Suprapubic skin (tissue), 4 donors: ENCODE measurements around the gene CASR. TPM values are rescaled to one million over a fixed set of nuclear protein-coding genes. Genes with fewer than 3 reads are reported as not detected.

Experiments
- DNase-seq, 2 donors: peaks; one replicate each; pipeline ENCODE4 v3.0.0-alpha.2; 2019; ENCODE audit warnings: low spot score in 2 of 2
- H3K27ac ChIP-seq: fragments of 200-600 bp; sonication (generic); one replicate; pipeline ENCODE4 v1.5.1; 2019
- H3K27me3 ChIP-seq: fragments of 200-600 bp; sonication (generic); one replicate; pipeline ENCODE4 v1.5.1; 2019
- H3K36me3 ChIP-seq: fragments of 200-600 bp; sonication (generic); one replicate; pipeline ENCODE4 v1.5.1; 2019
- H3K4me1 ChIP-seq: fragments of 200-600 bp; sonication (generic); one replicate; pipeline ENCODE4 v1.5.1; 2019
- H3K4me3 ChIP-seq: fragments of 200-600 bp; sonication (generic); one replicate; pipeline ENCODE4 v1.5.1; 2019; ENCODE audit warnings: mild to moderate bottlenecking
- H3K9me3 ChIP-seq: fragments of 200-600 bp; sonication (generic); one replicate; pipeline ENCODE4 v1.5.1; 2019
- EP300 ChIP-seq: sonication (generic); formaldehyde crosslinking; IDR thresholded peaks from one replicate; pipeline ENCODE4 v1.6.1; 2017; ENCODE audit warnings: antibody characterized with exemption
- POLR2A ChIP-seq, 2 donors: fragments of 450-650 bp; IDR thresholded peaks; one replicate each; pipeline ENCODE4 v1.6.1; 2017; ENCODE audit warnings: antibody characterized with exemption in 2 of 2, mild to moderate bottlenecking in 2 of 2, moderate library complexity in 2 of 2
- POLR2AphosphoS5 ChIP-seq, 3 donors: sonication (generic); formaldehyde crosslinking; IDR thresholded peaks; one replicate each; pipeline ENCODE4 v1.6.1; 2017; ENCODE audit warnings: antibody characterized with exemption in 3 of 3
- WGBS: methylation state at CpG from one replicate; pipeline ENCODE4 v1.1.5; 2018; 5-methylcytosine and 5-hydroxymethylcytosine counted together
- total RNA-seq, 4 donors: library from RNA; depleted of rRNA; stranded (reverse); fragments of >200 nt; gene quantifications; one replicate each; pipeline ENCODE4 v1.1.0, GENCODE V29; 2016
- TF ChIP-seq, protein P1 (sequence below), 2 donors: fragments of 200-600 bp in 1 of 2; fragments of 450-650 bp in 1 of 2; sonication (generic) in 1 of 2; IDR thresholded peaks; one replicate each; pipeline ENCODE4 v1.5.1; 2016 to 2019; ENCODE audit warnings: antibody characterized with exemption in 2 of 2, mild to moderate bottlenecking in 1 of 2, moderate library complexity in 1 of 2

Gene CASR
- total RNA-seq, 4 donors from 2014 or later: not detected

DNA sequence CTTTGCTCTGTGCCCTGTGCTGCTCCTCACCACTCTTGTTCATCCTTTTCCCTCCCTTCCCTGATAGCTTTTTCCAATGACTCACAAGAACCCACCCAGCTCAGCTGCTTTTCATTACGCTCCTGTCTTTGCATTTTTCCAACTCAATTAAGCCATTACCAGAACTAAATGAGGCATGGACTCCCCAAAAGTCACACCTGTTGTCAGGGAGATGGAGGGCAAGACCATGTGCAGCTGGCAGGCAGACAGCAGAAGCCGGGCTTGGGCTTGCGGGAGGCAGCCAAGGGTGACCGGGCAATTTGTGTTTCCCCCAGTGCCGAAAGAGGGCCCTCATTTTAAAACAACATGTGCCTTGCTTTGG, 64.3 kb downstream of the CASR start:
- Histone ChIP-seq H3K9me3 (no peaks in the 10 kb centered on the region), H3K4me1 (no peaks in the 10 kb centered on the region), H3K27me3 (no peaks in the 10 kb centered on the region), H3K36me3 (no peaks in the 10 kb centered on the region), H3K4me3 (no peak overlapping the region), H3K27ac (no peak overlapping the region)
- 75% methylated on average over 5 of the region's 5 CpGs for WGBS
- TF ChIP-seq EP300 (no peak), POLR2A (IDR thresholded peaks at IDR 0.05) (no peak), POLR2AphosphoS5 (IDR thresholded peaks at IDR 0.05) (no peak)
- TF ChIP-seq, protein P1, sequence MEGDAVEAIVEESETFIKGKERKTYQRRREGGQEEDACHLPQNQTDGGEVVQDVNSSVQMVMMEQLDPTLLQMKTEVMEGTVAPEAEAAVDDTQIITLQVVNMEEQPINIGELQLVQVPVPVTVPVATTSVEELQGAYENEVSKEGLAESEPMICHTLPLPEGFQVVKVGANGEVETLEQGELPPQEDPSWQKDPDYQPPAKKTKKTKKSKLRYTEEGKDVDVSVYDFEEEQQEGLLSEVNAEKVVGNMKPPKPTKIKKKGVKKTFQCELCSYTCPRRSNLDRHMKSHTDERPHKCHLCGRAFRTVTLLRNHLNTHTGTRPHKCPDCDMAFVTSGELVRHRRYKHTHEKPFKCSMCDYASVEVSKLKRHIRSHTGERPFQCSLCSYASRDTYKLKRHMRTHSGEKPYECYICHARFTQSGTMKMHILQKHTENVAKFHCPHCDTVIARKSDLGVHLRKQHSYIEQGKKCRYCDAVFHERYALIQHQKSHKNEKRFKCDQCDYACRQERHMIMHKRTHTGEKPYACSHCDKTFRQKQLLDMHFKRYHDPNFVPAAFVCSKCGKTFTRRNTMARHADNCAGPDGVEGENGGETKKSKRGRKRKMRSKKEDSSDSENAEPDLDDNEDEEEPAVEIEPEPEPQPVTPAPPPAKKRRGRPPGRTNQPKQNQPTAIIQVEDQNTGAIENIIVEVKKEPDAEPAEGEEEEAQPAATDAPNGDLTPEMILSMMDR (IDR thresholded peaks at IDR 0.05): no peak
- no peak for DNase-seq

DNA sequence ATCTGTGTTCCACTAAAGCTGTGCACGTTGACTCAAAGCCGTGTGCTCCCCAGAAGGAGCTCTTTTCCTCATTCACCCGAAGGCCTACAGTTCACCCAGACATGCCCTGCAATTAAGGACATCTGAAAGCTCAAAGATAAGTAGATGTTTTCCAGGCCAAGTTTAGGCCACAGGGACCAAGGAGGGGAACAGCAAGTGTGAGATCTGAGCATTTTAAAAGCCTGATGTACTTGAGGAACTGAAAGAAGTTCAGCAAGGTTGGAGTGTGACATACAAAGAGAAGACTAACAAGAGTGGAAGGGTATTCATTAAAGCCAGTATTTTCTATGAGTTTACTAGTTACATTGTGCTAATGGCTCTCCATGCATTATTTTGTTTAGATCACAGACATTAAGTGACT, 68.0 kb downstream of the CASR start:
- no peak for TF ChIP-seq EP300
- TF ChIP-seq, protein P1 (IDR thresholded peaks at IDR 0.05): no peak
- no peak for TF ChIP-seq POLR2A (IDR thresholded peaks at IDR 0.05)
- no peak for TF ChIP-seq POLR2AphosphoS5 (IDR thresholded peaks at IDR 0.05)
- no peak overlapping the region for H3K27ac ChIP-seq
- DNase-seq: no peak
- no peak overlapping the region for H3K4me3 ChIP-seq
- WGBS: 50% methylated on average over 3 of the region's 3 CpGs
- no peaks in the 10 kb centered on the region for H3K4me1 ChIP-seq
- no peaks in the 10 kb centered on the region for H3K27me3 ChIP-seq
- no peaks in the 10 kb centered on the region for H3K9me3 ChIP-seq
- no peaks in the 10 kb centered on the region for H3K36me3 ChIP-seq

DNA sequence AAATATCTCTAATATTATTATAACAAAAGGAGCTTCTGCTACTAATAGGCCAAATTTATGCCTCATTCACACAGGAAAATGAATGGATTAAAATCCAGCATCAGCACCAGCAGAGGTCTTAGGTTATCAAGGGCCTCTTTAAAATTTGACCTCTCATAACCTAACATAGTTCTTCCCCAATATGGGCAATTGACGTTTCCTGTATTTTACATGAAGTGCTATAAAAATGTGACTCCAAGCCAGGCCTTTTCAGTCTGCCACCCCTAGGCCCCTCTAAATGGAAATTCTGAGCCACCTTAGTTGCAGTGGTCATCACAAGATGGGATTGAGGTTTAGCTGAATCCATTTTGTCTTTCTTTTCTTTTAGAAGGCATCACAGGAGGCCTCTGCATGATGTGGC, 70.1 kb downstream of the CASR start:
- no peak overlapping the region for H3K4me3 ChIP-seq
- TF ChIP-seq POLR2AphosphoS5 (IDR thresholded peaks at IDR 0.05): no peak
- TF ChIP-seq, protein P1 (IDR thresholded peaks at IDR 0.05): no peak
- TF ChIP-seq EP300: no peak
- no peak for TF ChIP-seq POLR2A (IDR thresholded peaks at IDR 0.05)
- no peak for DNase-seq
- 65% methylated on average over 1 of the region's 1 CpG for WGBS
- no peak overlapping the region for H3K27ac ChIP-seq
- no peaks in the 10 kb centered on the region for H3K9me3 ChIP-seq
- H3K4me1 ChIP-seq: peaks cover 2% of the 10 kb centered on the region
- no peaks in the 10 kb centered on the region for H3K27me3 ChIP-seq
- no peaks in the 10 kb centered on the region for H3K36me3 ChIP-seq

DNA sequence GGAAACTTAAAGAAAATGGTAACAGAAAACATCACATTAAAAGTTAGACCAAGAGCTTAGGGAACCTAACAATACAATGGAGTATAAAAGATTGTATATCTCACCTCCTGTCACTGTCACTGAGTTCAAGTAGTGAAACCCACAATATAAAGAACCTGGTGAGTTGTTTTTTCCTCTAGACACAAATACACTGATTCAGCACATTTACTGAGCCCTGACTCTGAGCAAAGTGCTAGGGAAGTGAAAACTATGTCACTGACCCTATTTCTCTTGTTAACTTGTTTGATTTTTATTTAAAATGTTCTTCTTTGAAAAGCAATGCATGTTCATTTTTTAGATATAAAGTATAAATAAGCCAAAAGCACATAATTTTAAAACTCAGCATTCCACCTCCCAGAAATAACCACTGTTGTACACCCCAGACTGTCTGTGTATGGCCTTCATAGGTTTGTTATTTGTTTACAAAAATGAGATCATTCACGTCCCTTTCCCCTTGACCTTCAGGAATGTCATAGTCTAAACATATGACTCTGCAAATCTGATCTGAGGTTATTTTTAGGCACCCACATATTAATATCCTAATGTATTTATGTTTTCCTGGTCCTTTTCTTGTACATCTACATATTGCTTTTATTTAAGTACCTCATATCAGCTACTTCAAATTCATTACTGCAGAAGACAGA, 72.4 kb downstream of the CASR start:
- H3K27ac ChIP-seq: no peak overlapping the region

DNA sequence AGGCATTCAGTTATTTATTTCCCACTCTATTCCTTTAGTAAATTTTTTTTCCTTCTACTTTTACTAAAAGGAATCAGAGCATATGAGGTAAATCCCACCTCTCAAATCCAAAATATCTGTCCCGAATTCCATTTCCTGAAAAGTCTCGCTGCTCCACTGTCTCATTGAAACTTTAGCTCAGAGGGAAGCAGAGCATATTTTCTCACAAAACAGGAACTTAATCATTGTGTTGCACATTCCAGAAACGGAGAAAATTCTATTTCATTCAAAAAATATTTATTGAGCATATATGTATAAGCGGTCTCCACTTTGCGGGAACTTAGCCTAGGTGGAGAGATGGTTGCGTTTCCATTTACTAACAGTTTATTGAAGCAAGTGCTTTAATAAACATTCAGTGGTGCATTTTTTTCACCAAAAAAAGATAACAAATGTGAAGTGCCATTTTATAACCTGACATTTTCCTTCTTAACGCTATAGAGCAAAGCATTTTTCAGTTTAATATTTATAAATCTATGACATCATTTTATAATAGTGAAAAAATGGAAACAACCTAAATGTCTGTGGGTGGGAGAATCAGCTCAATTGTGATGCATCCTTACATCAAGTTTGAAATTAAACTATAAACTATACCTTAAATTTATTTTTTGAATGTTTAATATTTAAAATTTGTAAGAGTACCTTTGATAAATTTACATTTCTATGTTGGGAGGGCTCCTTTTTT, 74.3 kb downstream of the CASR start:
- no peaks in the 10 kb centered on the region for H3K9me3 ChIP-seq
- no peak overlapping the region for H3K27ac ChIP-seq
- H3K36me3 ChIP-seq: no peaks in the 10 kb centered on the region
- WGBS: 68% methylated on average over 7 of the region's 7 CpGs
- no peak for DNase-seq
- TF ChIP-seq EP300 (no peak), POLR2A (IDR thresholded peaks at IDR 0.05) (no peak), POLR2AphosphoS5 (IDR thresholded peaks at IDR 0.05) (no peak)
- TF ChIP-seq, protein P1 (IDR thresholded peaks at IDR 0.05): no peak
- peaks cover 12% of the 10 kb centered on the region for H3K4me1 ChIP-seq
- H3K4me3 ChIP-seq: no peak overlapping the region
- H3K27me3 ChIP-seq: no peaks in the 10 kb centered on the region

More for the DNA sequence above, 72.4 kb downstream of the CASR start:
- no peak overlapping the region for H3K4me3 ChIP-seq
- WGBS: 40% methylated on average over 1 of the region's 1 CpG
- DNase-seq: no peak
- no peaks in the 10 kb centered on the region for H3K27me3 ChIP-seq
- TF ChIP-seq EP300 (no peak), POLR2AphosphoS5 (IDR thresholded peaks at IDR 0.05) (no peak), POLR2A (IDR thresholded peaks at IDR 0.05) (no peak)
- TF ChIP-seq, protein P1 (IDR thresholded peaks at IDR 0.05): no peak
- no peaks in the 10 kb centered on the region for H3K9me3 ChIP-seq
- no peaks in the 10 kb centered on the region for H3K36me3 ChIP-seq
- H3K4me1 ChIP-seq: peaks cover 10% of the 10 kb centered on the region
